Measurements from ENCODE around the gene KLRF1.

KLRF1 gene

GRCh38 chr12:9799961-9800360, 27.3 kb upstream of the KLRF1 start:
- H3K9ac ChIP-seq (ENCODE audit: low read depth, low read length, poor library complexity, severe bottlenecking) = no peak overlapping the region
- H3K36me3 ChIP-seq (ENCODE audit: insufficient read depth, low read length) = no peaks in the 10 kb centered on the region
- no peaks in the 10 kb centered on the region for H4K20me1 ChIP-seq (ENCODE audit: insufficient read depth, low read length, poor library complexity, severe bottlenecking)
- peaks cover 17% of the 10 kb centered on the region for H3K4me1 ChIP-seq (ENCODE audit: insufficient read depth, low read length, poor library complexity, severe bottlenecking)
- no peak overlapping the region for H3K4me3 ChIP-seq (ENCODE audit: low read length, poor library complexity, severe bottlenecking)
- no peaks in the 10 kb centered on the region for H3F3A ChIP-seq (ENCODE audit: low read depth)
- no peak overlapping the region for H3K4me2 ChIP-seq (ENCODE audit: low read depth, low read length, poor library complexity, severe bottlenecking)
- no peaks in the 10 kb centered on the region for H3K9me3 ChIP-seq (ENCODE audit: insufficient read depth, low read depth, low read length)
- TF ChIP-seq CTCF (conservative IDR thresholded peaks at IDR 0.05; ENCODE audit: low read length) = no peak
- H3K27me3 ChIP-seq (ENCODE audit: insufficient read depth, low read length, poor library complexity, severe bottlenecking) = no peaks in the 10 kb centered on the region
- H2AFZ ChIP-seq (ENCODE audit: low read length) = no peak overlapping the region
- no peaks in the 10 kb centered on the region for H3K9me2 ChIP-seq (replicated peaks; ENCODE audit: low read depth, low read length)
- H3K79me2 ChIP-seq (ENCODE audit: insufficient read depth, low read length) = no peaks in the 10 kb centered on the region

- no peak overlapping the region for H3K9ac ChIP-seq (ENCODE audit: low read depth, low read length, poor library complexity, severe bottlenecking)
Observed at GRCh38 chr12:9805883-9806282, 21.4 kb upstream of the KLRF1 start.

GRCh38 chr12:9806714-9807113, 20.6 kb upstream of the KLRF1 start:
- no peak overlapping the region for H2AFZ ChIP-seq (ENCODE audit: low read length)
- no peaks in the 10 kb centered on the region for H3K36me3 ChIP-seq (ENCODE audit: insufficient read depth, low read length)
- no peaks in the 10 kb centered on the region for H3K9me3 ChIP-seq (ENCODE audit: insufficient read depth, low read depth, low read length)
- H4K20me1 ChIP-seq (ENCODE audit: insufficient read depth, low read length, poor library complexity, severe bottlenecking) = no peaks in the 10 kb centered on the region
- no peak overlapping the region for H3K9ac ChIP-seq (ENCODE audit: low read depth, low read length, poor library complexity, severe bottlenecking)
- H3K4me3 ChIP-seq (ENCODE audit: low read length, poor library complexity, severe bottlenecking) = no peak overlapping the region
- H3K4me2 ChIP-seq (ENCODE audit: low read depth, low read length, poor library complexity, severe bottlenecking) = no peak overlapping the region
- H3K9me2 ChIP-seq (replicated peaks; ENCODE audit: low read depth, low read length) = no peaks in the 10 kb centered on the region
- H3F3A ChIP-seq (ENCODE audit: low read depth) = no peaks in the 10 kb centered on the region
- H3K27me3 ChIP-seq (ENCODE audit: insufficient read depth, low read length, poor library complexity, severe bottlenecking) = no peaks in the 10 kb centered on the region
- H3K4me1 ChIP-seq (ENCODE audit: insufficient read depth, low read length, poor library complexity, severe bottlenecking) = peaks cover 11% of the 10 kb centered on the region
- H3K79me2 ChIP-seq (ENCODE audit: insufficient read depth, low read length) = no peaks in the 10 kb centered on the region
- TF ChIP-seq EZH2phosphoT487 (IDR thresholded peaks at IDR 0.05; ENCODE audit: borderline replicate concordance) (no peak), CTCF (conservative IDR thresholded peaks at IDR 0.05; ENCODE audit: low read length) (no peak)

More at GRCh38 chr12:9805883-9806282, 21.4 kb upstream of the KLRF1 start:
- no peaks in the 10 kb centered on the region for H3K27me3 ChIP-seq (ENCODE audit: insufficient read depth, low read length, poor library complexity, severe bottlenecking)
- no peak overlapping the region for H3K4me2 ChIP-seq (ENCODE audit: low read depth, low read length, poor library complexity, severe bottlenecking)
- TF ChIP-seq CTCF (conservative IDR thresholded peaks at IDR 0.05; ENCODE audit: low read length) = no peak
- TF ChIP-seq EZH2phosphoT487 (IDR thresholded peaks at IDR 0.05; ENCODE audit: borderline replicate concordance) = no peak
- H3K9me2 ChIP-seq (replicated peaks; ENCODE audit: low read depth, low read length) = no peaks in the 10 kb centered on the region
- no peaks in the 10 kb centered on the region for H3F3A ChIP-seq (ENCODE audit: low read depth)
- no peak overlapping the region for H2AFZ ChIP-seq (ENCODE audit: low read length)
- peaks cover 9% of the 10 kb centered on the region for H3K4me1 ChIP-seq (ENCODE audit: insufficient read depth, low read length, poor library complexity, severe bottlenecking)
- H3K79me2 ChIP-seq (ENCODE audit: insufficient read depth, low read length) = no peaks in the 10 kb centered on the region
- H4K20me1 ChIP-seq (ENCODE audit: insufficient read depth, low read length, poor library complexity, severe bottlenecking) = no peaks in the 10 kb centered on the region
- H3K36me3 ChIP-seq (ENCODE audit: insufficient read depth, low read length) = no peaks in the 10 kb centered on the region
- H3K4me3 ChIP-seq (ENCODE audit: low read length, poor library complexity, severe bottlenecking) = no peak overlapping the region
- no peaks in the 10 kb centered on the region for H3K9me3 ChIP-seq (ENCODE audit: insufficient read depth, low read depth, low read length)

All from Loucy (cell line).